ENCODE measurements around the gene ABCD3.

- TF ChIP-seq RFX5 (IDR thresholded peaks at IDR 0.05; ENCODE audit: borderline replicate concordance, low read depth, low read length): no peak
- TF ChIP-seq EGR1 (IDR thresholded peaks at IDR 0.05; ENCODE audit: borderline replicate concordance, low read depth, low read length): no peak
- no peak for TF ChIP-seq MAFK (IDR thresholded peaks at IDR 0.05; ENCODE audit: low read depth, low read length)
- no peak for TF ChIP-seq CTCF (IDR thresholded peaks at IDR 0.05; ENCODE audit: control extremely low read depth in 1 of 3, insufficient read depth in 1 of 3, low read depth in 1 of 3, low read length in 3 of 3)
- TF ChIP-seq YY1 (IDR thresholded peaks at IDR 0.05; ENCODE audit: low read depth, low read length): no peak
- no peak for TF ChIP-seq HDAC6 (IDR thresholded peaks at IDR 0.05; ENCODE audit: low read depth, low read length)
- no peak for TF ChIP-seq CBX5 (IDR thresholded peaks at IDR 0.05; ENCODE audit: low read depth, low read length)
- no peak for TF ChIP-seq JUN (IDR thresholded peaks at IDR 0.05; ENCODE audit: low read depth, low read length)
- TF ChIP-seq BACH1 (IDR thresholded peaks at IDR 0.05; ENCODE audit: low read length): no peak
- no peak for TF ChIP-seq TAF1 (IDR thresholded peaks at IDR 0.05; ENCODE audit: low read depth, low read length)
These were observed 36.0 kb upstream of the ABCD3 start for GRCh38 chr1:94382201-94382600.
